HS-27A (cell line): Measurements from ENCODE around the gene HPN.
"Not testable (repeated sequence)": the region's sequence is repeated elsewhere in the genome, so short reads cannot be mapped to it uniquely, and the experiment has no call there.

Source experiments
- DNase-seq: peaks from one replicate; pipeline ENCODE4 v3.0.0-alpha.2; 2012; ENCODE audit warnings: low read depth, missing footprints

Gene HPN

GRCh38 chr19:35041548-35042055 is at the start of gene HPN:
Gene HPN (plus strand): TSS chr19:35041721. CDS start chr19:35042507, 786 bp downstream.
- DNase-seq, result no peak

DNA sequence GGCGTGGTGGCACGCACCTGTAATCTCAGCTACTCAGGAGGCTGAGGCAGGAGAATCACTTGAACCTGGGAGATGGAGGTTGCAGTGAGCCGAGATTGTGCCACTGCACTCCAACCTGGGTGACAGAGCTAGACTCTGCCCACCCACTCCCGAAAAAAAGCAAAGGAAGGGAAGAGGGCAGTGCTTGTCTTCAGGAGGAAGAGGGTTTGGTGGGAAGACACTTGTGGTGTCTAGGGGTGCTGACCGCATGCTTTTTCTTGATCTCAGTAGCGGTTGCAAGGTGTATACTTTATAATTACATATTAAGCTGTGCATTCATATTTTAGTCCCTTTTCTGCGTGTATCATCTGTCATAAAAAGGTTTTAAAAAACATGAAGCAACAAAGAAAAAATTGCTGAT is 48.9 kb upstream of the HPN start:
- not testable (repeated sequence) for DNase-seq

DNA sequence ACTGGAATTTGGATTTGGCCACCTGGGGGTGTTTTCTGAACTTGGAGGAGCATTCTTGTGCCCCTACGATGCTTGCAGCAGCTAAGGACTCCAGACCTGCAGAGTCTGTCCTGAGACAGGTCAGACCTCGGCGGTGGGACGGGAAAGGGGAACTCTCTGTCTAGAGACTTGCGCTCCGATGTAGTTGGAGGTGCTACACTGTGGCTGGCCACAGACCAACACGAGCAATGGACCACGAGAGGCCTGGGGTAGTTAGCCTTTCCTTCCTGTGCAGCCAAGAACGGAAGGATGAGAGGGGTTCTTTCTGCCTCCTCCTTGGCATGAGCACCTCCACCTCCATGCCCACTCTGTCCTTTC is 47.3 kb upstream of the HPN start:
- no peak for DNase-seq

GRCh38 chr19:34994643-34995541 is 46.6 kb upstream of the HPN start:
- no peak for DNase-seq

DNA sequence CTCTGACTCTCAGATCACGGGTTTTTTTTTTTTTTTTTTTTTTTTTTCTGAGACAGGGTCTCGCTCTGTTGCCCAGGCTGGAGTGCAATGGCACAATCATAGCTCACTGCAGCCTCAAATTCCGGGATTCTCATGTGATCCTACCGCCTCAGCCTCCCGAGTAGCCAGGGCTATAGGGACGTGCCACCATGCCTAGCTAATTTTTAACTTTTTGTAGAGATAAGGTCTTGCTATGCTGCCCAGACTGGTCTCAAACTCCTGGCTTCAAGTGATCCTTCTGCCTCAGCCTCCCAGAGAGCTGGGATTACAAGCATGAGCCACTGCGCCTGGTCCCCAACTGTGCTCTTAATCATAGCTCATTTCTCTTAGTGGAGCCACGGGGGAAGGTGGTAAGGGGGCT is 46.0 kb upstream of the HPN start:
- no peak for DNase-seq

DNA sequence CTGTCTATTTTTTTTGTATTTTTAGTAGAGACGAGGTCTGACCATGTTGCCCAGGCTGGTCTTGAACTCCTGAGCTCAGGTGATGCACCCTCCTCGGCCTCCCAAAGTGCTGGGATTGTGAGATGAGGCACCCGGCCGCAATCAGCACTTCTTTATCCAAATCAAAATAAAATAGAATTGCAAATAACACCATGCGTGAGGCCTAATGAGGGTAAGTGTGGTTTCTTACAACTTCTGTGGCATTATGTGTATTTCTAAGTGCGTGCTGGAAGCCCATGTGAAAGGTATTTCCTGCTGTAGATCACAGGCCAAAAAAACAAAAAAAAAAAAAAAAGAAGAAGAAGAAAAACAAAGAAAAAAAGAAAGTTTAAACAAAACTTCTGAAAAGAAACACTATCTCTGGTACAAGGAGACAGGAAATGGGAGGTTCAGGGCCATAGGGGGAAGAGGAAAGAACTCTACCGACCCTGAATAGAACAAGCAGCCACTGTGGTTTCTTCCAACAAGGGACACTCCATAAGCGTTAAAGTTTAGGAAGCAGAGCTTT is 44.4 kb upstream of the HPN start:
- no peak for DNase-seq

- DNase-seq, result not testable (repeated sequence)
Observed at GRCh38 chr19:34998224-34998623, 43.3 kb upstream of the HPN start.

- no peak for DNase-seq
Observed at GRCh38 chr19:34998777-34999497, 42.6 kb upstream of the HPN start.

DNA sequence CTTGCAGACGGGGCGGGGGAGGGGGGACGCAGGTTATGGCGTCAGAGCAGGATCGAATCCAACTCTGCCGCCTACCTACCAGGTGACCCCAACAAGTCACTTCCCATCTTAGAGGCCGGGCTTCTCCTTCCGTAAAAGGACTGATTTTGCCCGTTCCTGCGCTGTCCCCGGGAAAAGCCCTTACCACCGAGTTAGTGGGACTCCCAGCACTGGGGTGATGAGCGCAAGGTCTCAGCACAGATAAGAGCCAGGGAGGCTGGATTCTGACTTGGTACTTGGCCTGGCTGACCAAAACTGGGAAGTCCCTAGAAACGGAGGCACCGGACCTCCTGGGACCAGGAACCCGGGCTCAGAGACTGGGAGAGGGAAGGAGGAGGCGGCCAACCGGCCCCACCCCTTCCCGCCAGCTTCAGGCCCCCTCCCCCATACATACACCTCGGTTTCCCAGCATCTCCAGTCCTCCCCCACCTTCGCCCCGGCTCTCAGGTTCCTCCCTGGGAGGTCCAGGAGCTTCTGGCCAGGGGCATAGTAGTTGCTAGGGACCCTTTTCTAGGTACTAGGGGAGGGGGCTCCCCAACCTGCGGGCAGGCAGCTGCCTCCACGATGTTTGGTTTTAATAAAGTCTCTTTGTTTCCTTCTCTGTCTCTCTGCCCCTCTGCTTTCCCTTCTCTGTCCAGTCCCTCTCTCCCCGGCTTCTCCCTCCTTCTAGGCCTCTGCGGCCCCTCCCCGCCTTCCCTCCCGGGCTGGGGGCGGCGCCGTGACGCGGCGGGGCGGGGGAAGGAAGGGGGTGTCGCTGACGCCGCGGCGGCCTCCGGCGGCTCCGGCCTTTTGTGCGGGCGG is 41.8 kb upstream of the HPN start, which contains the start of gene GRAMD1A:
GRAMD1A (plus strand) TSS at position 826 of the 840 bp plus-strand sequence. CDS start 156 bp downstream, outside the sequence.
- DNase-seq, result peak; percentile 73

- no peak for DNase-seq
Observed at GRCh38 chr19:35000338-35000646, 41.2 kb upstream of the HPN start.

DNA sequence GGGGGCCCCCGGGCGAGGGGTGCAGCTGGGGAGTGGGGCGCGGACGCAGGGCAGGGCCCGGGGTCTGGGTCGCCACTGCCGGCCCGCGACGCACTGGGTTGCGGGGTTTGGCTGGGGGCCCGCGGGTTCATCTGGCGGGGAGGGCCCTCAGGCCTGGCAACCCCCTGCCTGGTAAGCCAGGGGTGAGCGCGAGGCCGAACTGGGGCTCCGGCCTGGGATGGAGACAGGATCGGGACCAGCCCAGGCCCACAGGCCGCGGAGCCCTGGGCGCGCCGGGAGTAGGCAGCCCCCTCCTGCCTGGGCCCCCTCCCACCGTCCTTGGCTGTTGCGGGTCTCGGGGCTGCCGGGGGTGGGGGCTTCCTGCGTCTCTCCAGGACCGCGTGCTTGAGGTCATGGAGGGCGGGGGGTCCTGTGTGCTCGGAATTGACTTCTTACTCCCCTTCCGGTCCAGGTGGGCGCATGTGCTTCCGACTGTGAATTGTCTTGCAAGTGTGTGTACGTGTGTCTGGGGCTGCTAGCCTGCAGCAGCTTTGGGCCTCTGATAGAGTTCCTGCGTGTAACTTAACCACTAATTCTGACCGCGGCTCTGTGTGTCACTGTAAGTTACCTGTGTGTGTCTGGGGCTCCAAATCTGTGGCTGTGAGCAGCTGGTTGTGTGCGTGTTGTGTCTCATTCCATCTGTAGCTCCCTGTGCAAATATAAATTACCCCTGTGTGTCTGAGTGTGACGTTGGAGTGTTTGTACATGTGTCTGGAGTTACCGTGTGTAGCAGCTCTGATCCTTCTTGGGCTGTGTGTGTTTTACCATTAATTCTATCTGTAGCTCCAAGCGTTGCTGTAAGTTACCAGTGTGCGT is 40.6 kb upstream of the HPN start:
- DNase-seq, result no peak

DNA sequence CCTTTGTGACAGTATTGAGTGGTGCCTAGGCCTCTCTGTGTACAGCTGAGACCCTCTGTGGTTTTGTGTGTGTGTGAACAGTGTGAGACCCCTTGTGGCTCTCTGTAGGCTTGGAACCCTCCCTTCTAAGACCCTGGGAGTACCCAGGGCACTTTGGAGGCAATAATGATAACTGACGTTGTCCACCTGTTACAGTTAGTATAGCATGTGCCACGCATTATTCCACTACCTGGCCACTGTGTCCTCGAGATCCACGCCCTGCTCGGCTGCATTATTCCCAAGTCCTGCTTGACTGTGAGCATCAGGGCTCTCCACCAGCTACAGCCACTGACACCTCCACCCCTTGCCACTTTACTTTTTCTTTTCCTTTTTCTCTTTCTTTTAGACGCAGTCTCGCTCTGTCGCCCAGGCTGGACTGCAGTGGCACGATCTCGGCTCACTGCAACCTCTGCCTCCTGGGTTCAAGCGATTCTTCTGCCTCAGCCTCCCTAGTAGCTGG is 39.4 kb upstream of the HPN start:
- DNase-seq, result no peak

- no peak for DNase-seq
Observed at GRCh38 chr19:35004517-35005255, 36.8 kb upstream of the HPN start.

DNA sequence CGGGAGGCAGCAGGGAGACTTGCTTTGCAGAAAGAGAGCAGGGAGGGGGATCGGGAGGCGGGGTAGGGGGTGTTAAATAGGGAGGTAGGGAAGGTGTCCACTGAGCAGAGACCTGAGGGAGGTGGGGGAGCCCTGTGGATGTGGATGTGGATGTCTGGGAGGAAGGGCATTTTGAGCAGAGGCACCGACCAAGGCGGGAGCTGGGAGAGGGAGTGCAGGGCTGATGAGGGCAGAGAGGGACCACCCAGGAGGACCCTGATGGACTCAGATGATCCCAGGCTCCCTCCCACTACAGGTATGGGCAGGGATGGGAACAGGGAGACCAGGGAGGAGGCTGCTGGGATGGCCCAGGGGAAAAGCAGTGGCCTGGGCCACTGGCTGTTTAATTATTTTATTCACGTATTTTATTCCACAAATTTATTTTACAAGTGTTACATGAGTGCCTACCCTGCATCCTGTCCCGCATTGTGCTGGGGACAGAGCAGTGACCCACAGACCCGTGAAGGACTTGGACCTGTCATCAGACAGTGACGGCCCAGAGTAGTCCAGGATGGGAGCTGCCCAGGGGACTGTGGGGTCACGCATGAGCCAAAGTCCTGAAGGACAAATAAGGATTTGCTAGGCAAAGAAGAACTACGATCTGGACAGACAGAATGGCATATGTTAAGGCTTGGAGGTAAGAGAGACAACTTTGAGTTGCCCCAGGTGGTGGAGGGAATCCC is 36.1 kb upstream of the HPN start:
- DNase-seq, result no peak

DNA sequence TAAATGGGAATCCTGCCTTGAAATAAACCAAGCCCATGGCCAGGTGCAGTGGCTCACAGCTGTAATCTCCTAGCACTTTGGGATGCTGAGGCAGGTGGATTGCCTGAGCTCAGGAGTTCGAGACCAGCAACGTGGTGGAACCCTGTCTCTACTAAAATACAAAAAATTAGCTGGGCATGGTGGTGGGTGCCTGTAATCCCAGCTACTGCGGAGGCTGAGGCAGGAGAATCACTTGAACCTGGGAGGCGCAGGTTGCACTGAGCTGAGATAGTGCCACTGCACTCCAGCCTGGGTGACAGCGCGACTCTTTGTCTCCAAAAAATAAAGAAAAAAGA is 35.5 kb upstream of the HPN start:
- DNase-seq, result not testable (repeated sequence)

DNA sequence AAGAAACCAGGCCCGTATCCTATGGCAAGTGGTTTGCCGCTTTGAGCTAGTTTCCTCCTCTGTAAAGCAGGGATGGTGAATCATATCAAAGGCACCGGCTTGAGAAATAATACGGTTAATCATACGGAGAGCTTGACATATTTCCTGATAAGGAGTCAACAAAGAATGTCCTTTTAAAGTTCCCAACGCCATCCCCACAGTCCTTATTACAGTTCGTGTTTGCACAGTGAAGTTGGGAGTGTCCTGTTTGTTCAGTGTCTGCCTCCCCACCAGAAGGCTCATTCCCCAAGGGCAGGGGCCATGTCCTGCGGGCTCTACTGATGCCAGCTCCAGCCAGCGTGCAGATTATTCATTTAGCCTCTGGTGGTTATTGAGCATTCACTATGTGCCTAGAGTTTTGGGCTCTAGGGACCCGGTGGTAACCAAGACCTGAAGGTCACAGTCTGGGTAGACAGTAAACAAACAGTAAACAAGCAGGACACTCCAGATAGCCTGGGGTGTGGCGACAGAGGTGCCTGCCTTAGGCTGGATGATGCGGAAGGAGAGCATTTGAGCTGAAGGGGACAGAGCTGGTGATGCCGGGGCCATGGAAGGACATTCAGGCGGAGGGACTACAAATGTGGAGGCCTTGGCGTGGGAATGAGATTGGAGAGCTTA is 35.1 kb upstream of the HPN start:
- peak; percentile 91 for DNase-seq

DNA sequence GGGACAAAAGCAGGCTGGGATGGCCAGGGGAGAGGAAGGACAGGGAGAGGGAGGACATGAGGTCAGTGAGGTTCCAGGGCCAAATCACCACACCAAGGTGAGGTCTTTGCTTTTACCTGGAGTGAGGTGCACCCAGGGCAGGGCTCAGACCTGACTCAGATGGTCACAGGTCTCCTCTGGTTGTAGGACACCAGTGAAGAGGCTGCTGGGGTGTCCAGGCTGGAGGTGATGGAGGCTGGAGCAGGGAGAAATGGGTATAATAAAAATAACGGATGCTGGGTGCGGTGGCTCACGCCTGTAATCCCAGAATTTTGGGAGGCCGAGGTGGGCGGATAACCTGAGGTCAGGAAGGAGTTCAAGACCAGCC is 34.5 kb upstream of the HPN start:
- no peak for DNase-seq

DNA sequence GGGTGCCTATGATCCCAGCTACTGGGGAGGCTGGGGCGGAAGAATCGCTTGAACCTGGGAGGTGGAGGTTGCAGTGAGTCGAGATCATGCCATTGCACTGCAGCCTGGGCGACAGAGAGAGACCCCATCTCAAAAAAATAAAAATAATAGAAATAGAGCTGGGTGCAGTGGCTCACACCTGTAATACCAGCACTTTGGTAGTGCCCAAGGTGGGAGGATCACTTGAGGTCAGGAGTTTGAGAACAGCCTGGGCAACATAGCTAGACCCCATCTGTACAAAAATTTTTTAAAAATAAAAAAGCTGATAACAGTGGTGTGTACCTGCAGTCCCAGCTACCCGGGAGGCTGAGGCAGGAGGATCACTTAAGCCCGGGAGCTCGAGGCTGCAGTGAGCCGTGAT is 34.1 kb upstream of the HPN start:
- not testable (repeated sequence) for DNase-seq

GRCh38 chr19:35008891-35009341 is 32.6 kb upstream of the HPN start:
- DNase-seq, result no peak
